ENCODE measurements around the gene SPATA46. TPM values are rescaled to one million over a fixed set of nuclear protein-coding genes. Genes with fewer than 3 reads are reported as not detected.

Gene SPATA46
- total and polyA plus RNA-seq, 2 experiments from 2014 or later, result not detected

DNA sequence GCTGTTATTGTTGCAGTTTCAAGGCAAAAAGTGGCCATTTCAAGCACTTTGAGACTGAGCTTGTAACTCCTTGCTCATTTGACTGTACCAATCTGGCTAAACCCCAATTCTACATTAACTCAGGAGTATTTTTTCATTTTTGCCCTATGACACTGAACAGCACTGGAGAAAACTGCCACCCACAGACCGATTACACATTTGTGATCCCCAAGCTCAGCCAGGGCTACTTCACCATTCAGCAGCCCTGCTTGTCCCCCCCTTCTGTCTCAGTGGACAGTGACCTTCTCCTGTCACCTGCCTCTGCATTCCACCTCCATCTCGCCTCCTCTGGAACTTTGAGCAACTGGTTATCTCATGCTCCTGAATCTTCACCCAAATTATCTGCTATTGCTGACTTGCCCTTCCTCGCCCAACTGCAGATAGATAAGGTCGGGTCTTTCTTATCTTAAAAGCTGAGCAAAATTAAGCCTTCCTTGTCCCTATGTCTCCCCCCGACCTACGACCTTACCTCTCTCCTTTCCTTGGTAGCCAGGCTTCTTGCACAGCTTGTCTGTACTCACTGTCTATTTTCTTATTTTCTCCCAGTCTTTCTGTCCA lies 25.3 kb downstream of the SPATA46 start:
- no peak for DNase-seq (ENCODE audit: low spot score)

DNA sequence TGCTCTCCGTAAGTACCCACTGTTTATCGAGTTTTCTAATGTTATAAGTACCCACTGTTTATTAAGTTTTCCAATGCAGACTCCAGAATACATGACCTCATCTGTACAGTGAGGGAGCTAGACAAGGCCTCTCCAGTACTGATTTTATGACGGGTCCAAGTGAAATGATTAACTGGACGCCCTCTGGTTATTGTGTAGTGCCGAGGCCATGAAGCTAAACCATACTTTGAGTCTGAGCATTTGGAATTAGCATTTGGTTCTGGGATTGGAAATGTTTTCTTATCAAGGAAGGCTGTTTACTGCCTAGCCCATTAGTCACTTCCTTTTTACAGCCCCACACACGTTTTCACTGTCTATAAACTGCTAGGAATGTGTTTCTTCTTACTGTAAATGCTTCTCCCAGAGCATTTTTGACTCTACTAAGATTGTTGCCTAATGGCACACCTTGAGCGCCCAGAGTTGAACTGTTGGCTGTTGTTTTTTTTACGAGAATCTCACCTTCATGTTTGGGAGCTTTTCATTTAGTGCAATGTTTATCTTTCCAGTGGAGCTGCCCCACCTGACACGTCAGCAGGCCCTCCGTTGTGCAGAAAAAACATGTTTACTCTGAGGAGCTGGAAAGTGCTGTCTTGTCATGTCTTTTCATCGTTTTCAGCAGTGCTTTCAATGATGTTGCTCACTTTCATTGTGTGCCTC lies 26.9 kb downstream of the SPATA46 start:
- no peaks in the 10 kb centered on the region for H3K9me3 ChIP-seq (ENCODE audit: low read depth)
- no peak overlapping the region for H2AFZ ChIP-seq
- DNase-seq (ENCODE audit: low spot score), result peak; percentile 67
- H3K27ac ChIP-seq, result peak overlapping the region; percentile 84
- no peaks in the 10 kb centered on the region for H3K36me3 ChIP-seq (replicated peaks; ENCODE audit: insufficient read depth, low read depth)
- H3K79me2 ChIP-seq, result no peaks in the 10 kb centered on the region
- TF ChIP-seq EZH2phosphoT487 (IDR thresholded peaks at IDR 0.05; ENCODE audit: low read depth, severe bottlenecking, unreplicated experiment) (no peak), EZH2 (IDR thresholded peaks at IDR 0.05; ENCODE audit: borderline replicate concordance) (no peak)
- TF ChIP-seq, protein P1, sequence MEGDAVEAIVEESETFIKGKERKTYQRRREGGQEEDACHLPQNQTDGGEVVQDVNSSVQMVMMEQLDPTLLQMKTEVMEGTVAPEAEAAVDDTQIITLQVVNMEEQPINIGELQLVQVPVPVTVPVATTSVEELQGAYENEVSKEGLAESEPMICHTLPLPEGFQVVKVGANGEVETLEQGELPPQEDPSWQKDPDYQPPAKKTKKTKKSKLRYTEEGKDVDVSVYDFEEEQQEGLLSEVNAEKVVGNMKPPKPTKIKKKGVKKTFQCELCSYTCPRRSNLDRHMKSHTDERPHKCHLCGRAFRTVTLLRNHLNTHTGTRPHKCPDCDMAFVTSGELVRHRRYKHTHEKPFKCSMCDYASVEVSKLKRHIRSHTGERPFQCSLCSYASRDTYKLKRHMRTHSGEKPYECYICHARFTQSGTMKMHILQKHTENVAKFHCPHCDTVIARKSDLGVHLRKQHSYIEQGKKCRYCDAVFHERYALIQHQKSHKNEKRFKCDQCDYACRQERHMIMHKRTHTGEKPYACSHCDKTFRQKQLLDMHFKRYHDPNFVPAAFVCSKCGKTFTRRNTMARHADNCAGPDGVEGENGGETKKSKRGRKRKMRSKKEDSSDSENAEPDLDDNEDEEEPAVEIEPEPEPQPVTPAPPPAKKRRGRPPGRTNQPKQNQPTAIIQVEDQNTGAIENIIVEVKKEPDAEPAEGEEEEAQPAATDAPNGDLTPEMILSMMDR (IDR thresholded peaks at IDR 0.05; ENCODE audit: poor library complexity), result no peak
- H3K4me1 ChIP-seq (ENCODE audit: insufficient read depth), result peaks cover 34% of the 10 kb centered on the region
- no peaks in the 10 kb centered on the region for H3K27me3 ChIP-seq
- peak overlapping the region; percentile 41 for H3K4me2 ChIP-seq
- no peaks in the 10 kb centered on the region for H3K9me2 ChIP-seq (replicated peaks; ENCODE audit: insufficient read depth)
- WGBS (ENCODE audit: low lambda C conversion rate, missing lambda C conversion rate), result 33% methylated on average over 11 of the region's 11 CpGs
- no peaks in the 10 kb centered on the region for H4K20me1 ChIP-seq (ENCODE audit: insufficient read depth, poor library complexity, severe bottlenecking)
- H3K4me3 ChIP-seq, result no peak overlapping the region

More for the DNA sequence above, 25.3 kb downstream of the SPATA46 start:
- Histone ChIP-seq H3K27me3 (no peaks in the 10 kb centered on the region), H3K27ac (no peak overlapping the region), H3K4me3 (no peak overlapping the region), H3K9me2 (replicated peaks; ENCODE audit: insufficient read depth) (no peaks in the 10 kb centered on the region), H3K4me1 (ENCODE audit: insufficient read depth) (peaks cover 34% of the 10 kb centered on the region), H3K4me2 (no peak overlapping the region), H3K9me3 (ENCODE audit: low read depth) (no peaks in the 10 kb centered on the region), H3K36me3 (replicated peaks; ENCODE audit: insufficient read depth, low read depth) (no peaks in the 10 kb centered on the region), H3K79me2 (no peaks in the 10 kb centered on the region), H4K20me1 (ENCODE audit: insufficient read depth, poor library complexity, severe bottlenecking) (no peaks in the 10 kb centered on the region), H2AFZ (no peak overlapping the region)
- WGBS (ENCODE audit: low lambda C conversion rate, missing lambda C conversion rate), result 64% methylated on average over 6 of the region's 6 CpGs
- TF ChIP-seq EZH2 (IDR thresholded peaks at IDR 0.05; ENCODE audit: borderline replicate concordance) (no peak), EZH2phosphoT487 (IDR thresholded peaks at IDR 0.05; ENCODE audit: low read depth, severe bottlenecking, unreplicated experiment) (no peak)
- TF ChIP-seq, protein P1 (IDR thresholded peaks at IDR 0.05; ENCODE audit: poor library complexity), result no peak

DNA sequence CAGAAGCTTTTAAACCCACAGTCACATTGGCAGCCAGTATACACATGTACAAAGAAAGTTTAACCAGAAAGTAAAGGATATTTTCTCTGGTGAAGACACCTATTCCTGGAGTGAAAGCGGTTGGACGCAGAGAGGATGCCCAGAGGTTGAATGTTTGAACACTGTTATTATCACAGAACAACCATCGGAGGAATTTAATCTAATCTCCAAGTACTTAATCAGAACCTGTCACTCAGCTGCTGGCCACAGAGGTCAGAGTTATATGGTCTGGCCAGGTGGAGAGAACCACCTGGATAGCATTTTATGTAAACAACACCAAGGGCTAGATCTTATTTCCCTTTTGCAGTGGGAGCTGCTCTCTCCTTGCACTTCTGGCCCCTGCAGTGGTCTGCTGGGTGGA lies 29.4 kb downstream of the SPATA46 start:
- no peaks in the 10 kb centered on the region for H3K36me3 ChIP-seq (replicated peaks; ENCODE audit: insufficient read depth, low read depth)
- no peak for DNase-seq (ENCODE audit: low spot score)
- peak overlapping the region; percentile 25 for H3K4me2 ChIP-seq
- no peaks in the 10 kb centered on the region for H3K27me3 ChIP-seq
- H3K9me2 ChIP-seq (replicated peaks; ENCODE audit: insufficient read depth), result no peaks in the 10 kb centered on the region
- H3K4me1 ChIP-seq (ENCODE audit: insufficient read depth), result peaks cover 24% of the 10 kb centered on the region
- 45% methylated on average over 3 of the region's 3 CpGs for WGBS (ENCODE audit: low lambda C conversion rate, missing lambda C conversion rate)
- TF ChIP-seq EZH2phosphoT487 (IDR thresholded peaks at IDR 0.05; ENCODE audit: low read depth, severe bottlenecking, unreplicated experiment) (no peak), EZH2 (IDR thresholded peaks at IDR 0.05; ENCODE audit: borderline replicate concordance) (no peak)
- TF ChIP-seq, protein P1 (IDR thresholded peaks at IDR 0.05; ENCODE audit: poor library complexity), result no peak
- no peaks in the 10 kb centered on the region for H4K20me1 ChIP-seq (ENCODE audit: insufficient read depth, poor library complexity, severe bottlenecking)
- no peaks in the 10 kb centered on the region for H3K79me2 ChIP-seq
- no peak overlapping the region for H3K4me3 ChIP-seq
- no peak overlapping the region for H3K27ac ChIP-seq
- no peak overlapping the region for H2AFZ ChIP-seq
- no peaks in the 10 kb centered on the region for H3K9me3 ChIP-seq (ENCODE audit: low read depth)

All from hepatocyte (in vitro differentiated cells).